HG03196 (cell line): Measurements from ENCODE around the gene CSNK1A1L.

Source experiments
- ATAC-seq: cut with Tn5 transposase; IDR thresholded peaks from one replicate; pipeline ENCODE4 v1.9.1; 2021; ENCODE audit not compliant: unreplicated experiment

The CSNK1A1L gene

GRCh38 chr13:37105251-37105714 lies at the start of gene CSNK1A1L:
Gene CSNK1A1L (minus strand): TSS chr13:37105664. CDS start chr13:37105256, 408 bp downstream.
- no peak for ATAC-seq

GRCh38 chr13:37149380-37149779 lies 43.9 kb upstream of the CSNK1A1L start:
- ATAC-seq: no peak

- no peak for ATAC-seq
Measured at GRCh38 chr13:37148501-37148900, 43.0 kb upstream of the CSNK1A1L start.

- no peak for ATAC-seq
Measured at GRCh38 chr13:37144661-37145060, 39.2 kb upstream of the CSNK1A1L start.

GRCh38 chr13:37143911-37144310 lies 38.4 kb upstream of the CSNK1A1L start:
- ATAC-seq: no peak

- no peak for ATAC-seq
Measured at GRCh38 chr13:37142877-37143276, 37.4 kb upstream of the CSNK1A1L start.

- ATAC-seq: no peak
Measured at GRCh38 chr13:37141011-37141410, 35.5 kb upstream of the CSNK1A1L start.

- no peak for ATAC-seq
Measured at GRCh38 chr13:37139356-37139755, 33.9 kb upstream of the CSNK1A1L start.

- no peak for ATAC-seq
Measured at GRCh38 chr13:37138926-37139325, 33.5 kb upstream of the CSNK1A1L start.

GRCh38 chr13:37138169-37138568 lies 32.7 kb upstream of the CSNK1A1L start:
- ATAC-seq: no peak

- no peak for ATAC-seq
Measured at GRCh38 chr13:37136633-37137032, 31.2 kb upstream of the CSNK1A1L start.

GRCh38 chr13:37136187-37136586 lies 30.7 kb upstream of the CSNK1A1L start:
- no peak for ATAC-seq

GRCh38 chr13:37134411-37135041 lies 29.1 kb upstream of the CSNK1A1L start:
- no peak for ATAC-seq

- no peak for ATAC-seq
Measured at GRCh38 chr13:37132211-37132610, 26.7 kb upstream of the CSNK1A1L start.

GRCh38 chr13:37131092-37131491 lies 25.6 kb upstream of the CSNK1A1L start:
- no peak for ATAC-seq

GRCh38 chr13:37129866-37130265 lies 24.4 kb upstream of the CSNK1A1L start:
- no peak for ATAC-seq

- no peak for ATAC-seq
Measured at GRCh38 chr13:37127691-37128241, 22.3 kb upstream of the CSNK1A1L start.

GRCh38 chr13:37123337-37123736 lies 17.9 kb upstream of the CSNK1A1L start:
- no peak for ATAC-seq

GRCh38 chr13:37118016-37118415 lies 12.6 kb upstream of the CSNK1A1L start:
- ATAC-seq: no peak

- ATAC-seq: no peak
Measured at GRCh38 chr13:37114250-37114649, 8.8 kb upstream of the CSNK1A1L start.

GRCh38 chr13:37113534-37113933 lies 8.1 kb upstream of the CSNK1A1L start:
- ATAC-seq: no peak

- no peak for ATAC-seq
Measured at GRCh38 chr13:37109051-37109678, 3.7 kb upstream of the CSNK1A1L start.
